ENCODE results near the gene DSG4.

DSG4 gene

DNA sequence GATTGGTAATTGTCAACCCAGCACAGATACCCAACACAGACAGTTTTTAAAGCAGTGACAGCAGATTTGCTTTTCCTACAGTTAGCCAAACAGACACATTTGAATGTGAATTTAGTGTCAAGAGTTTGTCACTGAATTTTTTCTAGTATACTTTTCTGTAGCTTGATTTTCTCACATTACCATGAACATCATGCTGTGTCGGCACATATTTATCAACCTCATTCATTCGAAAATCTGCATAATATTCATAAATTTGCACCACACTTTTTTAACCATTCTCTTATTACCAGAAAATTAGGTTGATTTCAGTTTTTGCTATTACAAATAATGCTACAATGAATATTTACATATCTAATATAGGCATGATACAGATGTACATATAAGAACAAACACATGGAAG, 43.9 kb downstream of the DSG4 start:
- no peak for DNase-seq (ENCODE audit: low spot score)
- H3K27ac ChIP-seq, result no peak overlapping the region
- H3K4me3 ChIP-seq, result no peak overlapping the region
- TF ChIP-seq, protein P1, sequence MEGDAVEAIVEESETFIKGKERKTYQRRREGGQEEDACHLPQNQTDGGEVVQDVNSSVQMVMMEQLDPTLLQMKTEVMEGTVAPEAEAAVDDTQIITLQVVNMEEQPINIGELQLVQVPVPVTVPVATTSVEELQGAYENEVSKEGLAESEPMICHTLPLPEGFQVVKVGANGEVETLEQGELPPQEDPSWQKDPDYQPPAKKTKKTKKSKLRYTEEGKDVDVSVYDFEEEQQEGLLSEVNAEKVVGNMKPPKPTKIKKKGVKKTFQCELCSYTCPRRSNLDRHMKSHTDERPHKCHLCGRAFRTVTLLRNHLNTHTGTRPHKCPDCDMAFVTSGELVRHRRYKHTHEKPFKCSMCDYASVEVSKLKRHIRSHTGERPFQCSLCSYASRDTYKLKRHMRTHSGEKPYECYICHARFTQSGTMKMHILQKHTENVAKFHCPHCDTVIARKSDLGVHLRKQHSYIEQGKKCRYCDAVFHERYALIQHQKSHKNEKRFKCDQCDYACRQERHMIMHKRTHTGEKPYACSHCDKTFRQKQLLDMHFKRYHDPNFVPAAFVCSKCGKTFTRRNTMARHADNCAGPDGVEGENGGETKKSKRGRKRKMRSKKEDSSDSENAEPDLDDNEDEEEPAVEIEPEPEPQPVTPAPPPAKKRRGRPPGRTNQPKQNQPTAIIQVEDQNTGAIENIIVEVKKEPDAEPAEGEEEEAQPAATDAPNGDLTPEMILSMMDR (IDR thresholded peaks at IDR 0.05), result no peak

DNA sequence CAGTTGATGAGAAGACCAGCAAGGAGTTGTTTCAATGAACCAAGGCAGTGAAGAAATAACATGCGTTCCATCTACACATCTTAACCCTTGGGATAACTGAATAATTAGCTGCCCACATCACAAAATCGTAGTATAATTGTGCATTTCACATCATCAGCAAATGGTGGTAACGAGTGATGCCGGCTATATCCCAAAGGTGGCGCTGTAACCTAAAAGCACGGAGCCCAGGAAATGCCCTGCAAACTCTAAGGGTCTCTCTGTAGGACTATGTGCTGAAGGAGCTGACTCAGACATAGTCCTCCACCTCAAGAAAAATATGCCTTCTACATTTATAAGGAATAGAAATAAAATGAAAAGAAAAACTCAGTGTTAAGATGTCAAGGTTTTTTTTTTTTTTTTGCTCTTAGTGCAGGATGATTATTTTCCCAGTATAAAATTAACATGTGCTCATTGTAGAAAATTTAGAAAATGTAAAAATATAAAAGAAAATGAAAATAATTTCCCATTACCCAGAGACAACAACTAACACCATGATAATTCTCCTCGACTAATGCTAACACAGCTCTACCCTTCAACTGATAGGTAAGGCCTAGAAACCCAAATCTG, 47.9 kb downstream of the DSG4 start:
- no peak for DNase-seq (ENCODE audit: low spot score)
- no peak overlapping the region for H3K4me3 ChIP-seq
- no peak overlapping the region for H3K27ac ChIP-seq
- TF ChIP-seq, protein P1 (IDR thresholded peaks at IDR 0.05), result no peak

DNA sequence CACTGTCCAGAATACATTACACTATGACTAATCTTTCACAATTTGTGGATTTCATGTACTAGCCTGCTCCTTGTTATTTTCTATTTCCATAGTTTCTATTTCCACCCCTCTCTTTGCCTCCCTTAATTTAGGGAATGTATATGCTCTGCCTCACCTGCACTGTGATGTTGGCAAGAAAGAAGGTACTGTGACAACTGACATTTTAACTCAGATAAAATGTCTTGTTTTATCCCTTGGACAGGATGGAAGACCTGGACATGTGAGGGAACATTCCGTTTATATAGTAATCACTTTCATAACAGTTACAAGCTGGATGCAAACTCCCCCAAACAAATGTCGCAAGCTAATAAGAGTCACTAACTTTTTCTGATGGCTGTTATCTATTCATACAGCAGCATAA, 49.4 kb downstream of the DSG4 start:
- no peak overlapping the region for H3K4me3 ChIP-seq
- H3K27ac ChIP-seq, result no peak overlapping the region
- TF ChIP-seq, protein P1 (IDR thresholded peaks at IDR 0.05), result no peak
- DNase-seq (ENCODE audit: low spot score), result no peak

DNA sequence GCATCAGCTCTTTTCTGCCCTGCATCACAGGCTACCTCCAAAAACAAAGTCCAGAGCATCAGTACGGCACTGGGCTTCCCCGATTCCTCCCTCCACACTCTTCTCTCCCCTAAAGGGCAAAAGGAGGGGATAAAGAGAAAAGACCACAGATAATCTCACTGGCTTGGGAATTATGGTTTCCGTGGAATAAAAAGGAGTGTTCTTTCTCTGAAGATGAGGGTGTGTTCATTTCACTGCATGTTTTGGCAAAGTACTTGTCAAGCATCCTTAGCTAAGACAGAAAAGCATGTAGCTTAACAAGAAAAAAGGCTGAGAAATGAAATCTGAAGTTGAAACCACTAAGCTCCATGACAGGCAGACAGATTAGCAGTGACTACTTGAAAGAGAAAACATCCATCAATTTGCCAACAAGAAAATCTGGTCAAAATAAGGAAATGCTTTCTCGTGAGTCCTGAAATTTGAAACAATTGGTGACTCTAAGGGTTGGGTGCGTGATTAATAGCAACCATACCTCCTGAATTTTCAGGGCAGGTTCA, 50.4 kb downstream of the DSG4 start:
- Histone ChIP-seq H3K27ac (no peak overlapping the region), H3K4me3 (no peak overlapping the region)
- TF ChIP-seq, protein P1 (IDR thresholded peaks at IDR 0.05), result no peak
- DNase-seq (ENCODE audit: low spot score), result no peak

DNA sequence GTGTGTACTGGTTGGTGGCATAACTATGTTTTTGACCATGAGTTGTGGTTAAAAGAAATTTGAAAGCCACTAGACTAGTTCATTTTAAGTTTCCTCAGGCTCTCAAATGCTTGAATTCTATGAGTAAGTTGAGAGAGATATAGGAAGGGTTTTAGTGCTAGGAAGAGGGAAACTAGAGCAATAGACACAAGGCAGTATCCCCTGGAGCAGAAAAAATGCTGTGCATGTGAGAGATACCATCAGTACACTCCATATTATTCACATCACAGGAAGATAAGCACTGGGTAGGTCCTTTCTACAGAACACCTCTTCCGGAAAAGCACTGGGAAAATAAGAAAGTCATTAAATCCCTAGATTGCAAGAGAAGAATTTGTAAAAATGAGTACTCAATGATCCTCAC, 51.6 kb downstream of the DSG4 start:
- H3K27ac ChIP-seq, result no peak overlapping the region
- DNase-seq (ENCODE audit: low spot score), result no peak
- no peak overlapping the region for H3K4me3 ChIP-seq
- TF ChIP-seq, protein P1 (IDR thresholded peaks at IDR 0.05), result no peak

DNA sequence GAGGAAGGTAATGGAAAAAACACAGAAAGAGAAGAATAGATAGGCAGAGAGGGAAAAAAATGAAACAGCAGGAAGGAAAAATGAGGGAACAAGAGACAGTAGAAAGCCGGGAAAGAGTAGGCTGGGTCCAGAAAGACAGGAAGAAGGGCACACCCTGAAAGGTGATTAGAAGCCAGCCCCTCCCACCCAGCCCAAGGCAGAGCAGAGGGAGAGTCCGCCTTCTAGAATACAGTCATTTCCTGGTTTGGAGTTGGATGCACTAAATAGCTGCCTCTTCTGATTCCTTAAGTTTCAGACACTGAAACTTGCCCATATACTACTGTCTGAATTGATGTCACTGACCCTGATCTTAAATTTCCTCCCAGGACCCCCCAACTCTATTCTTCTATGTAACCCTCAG, 53.0 kb downstream of the DSG4 start:
- Histone ChIP-seq H3K4me3 (no peak overlapping the region), H3K27ac (no peak overlapping the region)
- no peak for DNase-seq (ENCODE audit: low spot score)
- TF ChIP-seq, protein P1 (IDR thresholded peaks at IDR 0.05), result no peak

DNA sequence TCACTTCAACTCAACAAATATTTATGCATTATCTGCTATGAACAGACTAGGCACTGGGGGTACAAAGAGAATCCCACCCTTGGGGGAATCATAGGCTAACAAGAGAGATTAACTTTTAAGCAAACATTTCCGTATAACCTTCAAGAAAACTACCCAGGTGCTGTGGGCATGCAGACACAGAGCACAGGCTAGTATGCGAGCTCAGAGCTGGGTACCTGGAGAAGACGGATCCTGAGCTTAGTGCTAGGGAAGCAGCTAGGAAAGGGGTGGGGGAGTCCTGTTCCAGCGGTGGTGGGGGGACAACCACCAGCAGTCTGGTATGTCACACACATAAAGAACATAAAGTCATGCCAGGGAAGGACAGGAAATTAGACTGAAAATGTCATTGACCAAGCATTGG, 53.5 kb downstream of the DSG4 start:
- H3K27ac ChIP-seq, result no peak overlapping the region
- H3K4me3 ChIP-seq, result no peak overlapping the region
- TF ChIP-seq, protein P1 (IDR thresholded peaks at IDR 0.05), result no peak
- no peak for DNase-seq (ENCODE audit: low spot score)

Measured in coronary artery (tissue), 2 donors.